SH-SY5Y (cell line): ENCODE measurements around the gene NECTIN1.

Experiments
- GATA2 ChIP-seq: IDR thresholded peaks from 2 replicates; pipeline ENCODE4 v1.6.1; 2011; ENCODE audit warnings: mild to moderate bottlenecking, low read depth, low read length
- GATA3 ChIP-seq: IDR thresholded peaks from 2 replicates; pipeline ENCODE4 v1.6.1; 2011; ENCODE audit warnings: low read depth, mild to moderate bottlenecking, low read length, moderate library complexity

NECTIN1 gene, protein sequence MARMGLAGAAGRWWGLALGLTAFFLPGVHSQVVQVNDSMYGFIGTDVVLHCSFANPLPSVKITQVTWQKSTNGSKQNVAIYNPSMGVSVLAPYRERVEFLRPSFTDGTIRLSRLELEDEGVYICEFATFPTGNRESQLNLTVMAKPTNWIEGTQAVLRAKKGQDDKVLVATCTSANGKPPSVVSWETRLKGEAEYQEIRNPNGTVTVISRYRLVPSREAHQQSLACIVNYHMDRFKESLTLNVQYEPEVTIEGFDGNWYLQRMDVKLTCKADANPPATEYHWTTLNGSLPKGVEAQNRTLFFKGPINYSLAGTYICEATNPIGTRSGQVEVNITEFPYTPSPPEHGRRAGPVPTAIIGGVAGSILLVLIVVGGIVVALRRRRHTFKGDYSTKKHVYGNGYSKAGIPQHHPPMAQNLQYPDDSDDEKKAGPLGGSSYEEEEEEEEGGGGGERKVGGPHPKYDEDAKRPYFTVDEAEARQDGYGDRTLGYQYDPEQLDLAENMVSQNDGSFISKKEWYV

DNA sequence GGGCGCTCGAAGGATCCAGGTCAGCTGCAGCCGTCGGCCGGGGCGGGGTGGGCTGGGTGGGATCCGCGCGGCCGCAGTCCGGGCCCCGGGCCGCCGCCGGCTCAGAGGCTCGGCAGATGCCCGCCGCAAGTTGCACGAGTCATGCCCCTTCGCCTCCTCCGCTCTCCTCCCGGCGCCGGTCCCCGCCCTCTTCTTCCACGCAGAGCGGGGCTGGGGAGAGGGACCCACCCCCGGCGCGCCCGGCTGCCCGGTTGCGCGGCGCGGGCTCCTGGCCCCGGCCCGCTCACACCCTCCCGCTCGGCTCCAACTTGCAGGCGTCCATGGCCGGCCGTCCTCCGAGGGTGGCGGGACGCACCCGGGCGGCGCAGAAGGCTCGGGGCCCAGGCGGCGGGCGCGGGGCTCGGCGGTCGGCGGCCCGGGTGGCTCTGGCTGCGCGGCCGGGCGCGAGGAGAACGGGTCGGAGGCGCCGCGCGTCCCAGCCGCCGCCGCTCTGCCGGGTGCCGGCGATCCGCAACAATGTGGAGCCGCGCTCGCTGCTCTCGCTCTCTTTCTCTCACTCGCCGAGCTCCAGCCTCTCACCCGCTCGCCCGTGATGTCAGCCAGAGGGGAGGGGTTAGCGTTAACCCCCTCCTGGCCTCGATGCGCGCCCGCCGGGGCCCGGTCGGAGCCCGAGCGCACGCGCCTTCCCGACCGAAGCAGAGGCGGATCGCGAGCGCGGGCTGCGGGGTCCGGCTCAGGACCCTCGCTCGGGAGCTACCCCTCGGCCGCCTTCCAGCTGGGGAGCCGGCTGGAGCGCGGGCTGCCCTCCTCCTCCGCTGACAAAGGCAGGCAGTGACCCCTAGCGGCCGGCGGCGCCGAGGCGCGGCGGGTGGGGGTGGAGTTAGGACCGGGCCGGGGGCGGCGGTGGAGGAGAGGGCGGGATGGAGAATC lies at the start of gene NECTIN1:
NECTIN1 (minus strand) TSS at position 550 of the 930 bp plus-strand sequence. CDS start 647 bp downstream, outside the sequence.
- TF ChIP-seq GATA2 (no peak), GATA3 (no peak)

DNA sequence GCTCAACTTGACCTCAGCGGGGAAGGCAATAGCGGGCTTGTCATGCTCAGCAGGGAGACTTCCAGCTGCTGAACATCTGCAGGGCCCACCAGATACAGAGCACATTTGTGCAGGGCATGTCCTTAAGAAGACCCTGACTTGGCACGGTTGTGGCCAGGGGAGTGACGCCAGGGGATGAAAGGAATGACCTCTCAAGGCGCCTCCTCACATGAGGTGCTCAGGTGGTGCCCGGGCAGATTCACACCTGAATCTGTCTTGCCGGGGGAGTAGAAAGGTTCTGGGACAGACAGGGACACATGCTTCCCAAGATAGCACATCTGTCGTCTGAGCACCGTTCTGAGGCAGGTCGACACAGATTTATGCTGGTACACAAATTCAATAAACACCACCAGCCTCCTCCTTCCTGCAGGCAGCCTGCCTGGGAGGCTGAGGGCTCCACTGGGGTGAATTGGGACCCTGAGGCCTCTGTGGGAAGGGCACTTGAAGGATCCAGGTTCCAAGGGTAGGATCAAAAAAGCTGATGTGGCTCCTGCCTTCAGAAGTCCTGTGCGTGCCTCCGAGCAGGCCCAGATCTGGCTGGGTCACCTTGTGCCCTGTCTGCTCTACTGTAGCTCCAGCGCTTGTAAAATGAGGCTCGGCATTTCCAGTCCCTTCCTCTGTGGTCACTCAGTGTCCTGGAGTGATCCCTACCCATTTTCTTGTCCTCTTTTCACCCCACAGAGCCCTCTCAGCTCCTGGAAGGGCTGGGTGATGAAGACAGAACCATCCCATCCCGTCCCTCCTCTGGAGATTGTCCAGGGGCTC lies 49.6 kb upstream of the NECTIN1 start:
- TF ChIP-seq GATA2 = no peak

DNA sequence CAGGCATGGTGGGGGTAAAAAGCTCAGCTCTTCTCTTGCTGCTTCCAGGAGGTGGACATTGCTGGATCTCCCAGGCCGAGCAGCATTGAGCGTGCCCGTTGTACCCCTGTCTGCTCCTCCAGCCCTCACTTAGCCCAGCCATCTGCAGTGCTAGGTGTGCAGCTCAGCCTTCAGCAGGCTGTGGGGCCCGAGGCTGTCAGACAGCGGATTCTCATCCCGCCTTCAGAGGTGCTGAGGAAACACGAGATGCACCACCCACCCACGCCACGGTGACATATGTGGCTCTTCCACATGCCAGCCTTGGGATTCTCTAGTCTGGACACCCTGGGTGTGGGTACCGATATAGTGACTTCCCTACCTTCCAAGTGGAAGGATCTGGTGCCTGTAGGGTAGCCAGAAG lies 48.9 kb upstream of the NECTIN1 start:
- TF ChIP-seq GATA2 (no peak), GATA3 (no peak)

DNA sequence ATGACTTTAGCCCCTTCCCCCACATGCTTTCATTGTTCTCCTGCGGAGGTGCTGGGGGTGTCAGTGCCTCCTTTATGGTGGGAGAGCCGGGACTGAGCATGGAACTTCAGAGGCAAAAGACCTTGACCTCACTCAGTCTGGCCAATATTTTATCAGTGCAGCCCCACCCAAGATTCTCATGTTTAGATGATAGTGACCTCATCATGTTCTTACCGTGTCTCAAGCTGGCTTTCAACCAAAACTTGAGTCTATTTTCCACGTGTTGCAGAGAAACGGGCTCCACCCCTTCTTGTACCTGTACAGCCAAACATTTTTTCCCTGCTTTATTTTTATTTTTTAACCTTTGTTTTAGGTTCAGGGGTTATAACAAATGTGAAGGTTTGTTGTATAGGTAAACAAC lies 47.7 kb upstream of the NECTIN1 start:
- TF ChIP-seq GATA2 (no peak), GATA3 (no peak)

DNA sequence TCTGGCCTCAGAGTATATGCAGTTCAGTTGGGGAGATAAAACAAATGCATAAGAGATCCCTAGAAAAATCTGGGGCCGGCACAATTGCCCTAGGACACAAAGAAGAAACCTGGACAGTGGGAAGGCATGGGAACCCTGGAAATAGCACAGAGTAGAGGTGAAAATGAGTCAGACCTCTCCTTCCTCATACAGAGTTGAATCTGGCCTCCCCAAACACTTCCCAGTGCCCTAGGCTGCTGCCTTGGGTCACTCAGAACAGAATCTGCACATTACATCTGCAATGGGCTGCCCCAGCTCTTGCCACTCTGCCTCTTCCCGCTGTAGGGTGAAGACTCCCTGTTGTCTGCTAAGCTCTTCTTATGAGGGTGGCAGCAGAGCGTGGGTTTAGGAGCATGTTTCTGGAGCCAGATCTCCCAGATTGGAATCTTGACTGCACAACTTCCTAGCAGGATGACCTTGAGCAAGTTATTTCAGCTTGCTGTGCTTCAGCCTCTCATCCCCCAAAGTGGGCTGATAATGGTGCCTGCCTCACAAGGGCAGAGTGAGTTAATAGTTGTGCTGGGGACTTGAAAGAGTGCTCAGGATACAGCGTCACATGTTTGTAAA lies 47.1 kb upstream of the NECTIN1 start:
- TF ChIP-seq GATA2 = peak; percentile 52; the same call in 1 of the 2 replicates
- TF ChIP-seq GATA3 = no peak

DNA sequence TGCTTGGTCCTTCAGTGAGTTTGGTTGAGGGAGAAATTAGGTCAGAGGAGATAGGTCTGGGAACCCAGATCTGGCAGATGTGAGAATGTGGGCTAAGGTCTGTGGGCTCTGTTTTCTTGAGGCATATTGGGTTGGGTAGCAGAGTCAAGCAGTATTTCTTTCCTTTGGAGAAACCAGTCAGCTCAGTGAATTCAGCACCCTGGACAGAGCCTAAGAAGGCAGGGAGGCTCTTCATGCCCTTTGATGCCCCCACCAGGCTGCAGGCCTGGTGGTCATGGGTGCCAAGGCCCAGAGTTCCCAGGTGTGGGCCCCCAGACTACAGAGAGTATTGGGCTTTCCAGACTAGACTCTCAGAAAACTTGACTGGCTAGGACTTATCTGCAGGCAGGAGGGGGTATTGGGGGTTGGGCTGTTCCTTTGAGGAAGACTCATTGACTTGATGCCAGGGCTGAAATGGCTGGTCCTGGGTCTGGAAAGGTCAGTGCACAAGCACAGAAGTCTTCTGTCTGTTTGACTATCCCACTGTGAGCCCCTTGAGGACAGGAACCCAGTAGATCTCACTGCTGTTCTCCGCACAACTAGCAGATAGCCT lies 45.3 kb upstream of the NECTIN1 start:
- TF ChIP-seq GATA2 (no peak), GATA3 (no peak)

DNA sequence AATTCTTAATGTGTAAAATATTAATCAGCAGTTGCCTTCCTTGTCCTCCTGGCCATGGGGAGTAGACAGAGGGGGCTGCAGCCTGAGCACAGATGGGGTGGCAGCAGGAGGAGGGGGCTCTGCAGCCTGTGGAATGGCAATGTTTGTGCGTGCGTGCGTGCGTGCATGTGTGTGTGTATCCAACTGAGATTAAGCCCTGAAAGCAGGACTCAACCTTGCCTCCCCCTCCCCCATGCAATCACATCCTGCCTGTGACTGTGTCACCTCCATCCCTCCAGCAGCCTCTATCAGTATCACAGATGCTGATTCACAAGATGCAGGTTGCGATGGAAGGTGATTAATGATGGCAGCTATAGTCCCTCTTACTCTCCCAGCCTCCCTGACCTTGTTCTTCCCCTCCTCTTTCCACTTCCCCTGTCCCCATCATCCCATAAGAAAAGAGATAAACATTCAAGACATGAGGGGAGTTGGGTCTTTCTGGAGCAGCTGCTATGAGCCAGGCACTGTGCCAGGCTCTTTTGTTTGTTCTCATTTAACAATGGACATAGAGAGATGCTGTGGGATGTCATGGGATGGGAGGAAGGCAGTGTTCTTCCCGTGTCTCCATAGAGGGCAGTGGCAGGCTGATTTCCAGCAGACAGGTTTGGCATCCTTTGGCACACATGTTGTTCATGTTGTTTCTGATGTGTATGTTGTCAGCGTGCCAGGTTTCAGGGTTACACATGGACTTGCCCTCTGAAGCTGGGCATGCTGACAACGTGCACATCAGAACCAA lies 43.8 kb upstream of the NECTIN1 start:
- TF ChIP-seq GATA2 (peak; percentile 24; the same call in 1 of the 2 replicates), GATA3 (no peak)

DNA sequence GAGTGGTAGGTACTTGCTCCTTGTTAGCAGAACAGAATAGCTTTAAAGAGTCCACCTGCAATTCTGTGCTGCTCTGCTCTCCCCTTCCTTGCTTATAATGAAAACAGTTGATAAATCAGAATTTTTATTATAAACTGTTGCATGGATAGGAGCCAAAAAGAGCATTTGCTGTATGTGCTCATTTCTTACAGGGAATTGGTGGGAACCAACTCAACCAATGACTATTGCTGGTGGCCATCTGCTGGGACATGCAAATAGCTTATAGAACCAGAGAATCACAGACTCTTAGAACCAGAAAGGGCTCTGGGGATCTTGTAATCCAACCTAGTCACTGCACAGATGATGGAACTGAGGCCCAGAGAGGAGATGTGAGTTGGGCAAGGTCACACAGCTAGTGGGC lies 43.1 kb upstream of the NECTIN1 start:
- TF ChIP-seq GATA2 = no peak
- TF ChIP-seq GATA3 = no peak

DNA sequence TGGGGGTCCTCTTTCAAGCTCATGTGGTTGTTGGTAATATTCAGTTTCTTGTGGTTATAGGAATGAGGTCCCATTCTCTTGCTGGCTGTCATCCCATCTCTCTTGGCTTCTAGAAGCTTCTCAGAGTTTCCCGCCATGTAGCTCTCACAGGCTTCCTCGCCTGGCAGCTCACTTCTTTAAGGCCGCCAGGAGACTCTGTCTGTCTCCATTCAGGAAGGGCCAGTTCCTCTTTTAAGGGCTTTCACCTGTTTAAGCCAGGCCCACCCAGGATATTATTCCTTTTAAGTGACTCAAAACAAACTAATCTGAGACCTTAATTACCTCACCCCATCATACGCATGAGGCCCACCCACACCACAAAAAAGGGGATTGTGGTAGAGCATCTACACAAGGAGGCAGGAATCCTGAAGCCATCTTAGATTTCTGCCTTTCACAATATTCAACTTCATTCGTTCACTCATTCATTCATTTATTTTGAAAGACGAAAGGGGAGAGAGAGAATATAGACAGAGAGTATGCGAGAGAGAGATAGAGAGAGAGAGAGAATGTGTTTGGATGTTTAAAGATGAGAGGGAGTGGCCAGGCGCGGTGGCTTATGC lies 42.3 kb upstream of the NECTIN1 start:
- TF ChIP-seq GATA2 (no peak), GATA3 (no peak)

DNA sequence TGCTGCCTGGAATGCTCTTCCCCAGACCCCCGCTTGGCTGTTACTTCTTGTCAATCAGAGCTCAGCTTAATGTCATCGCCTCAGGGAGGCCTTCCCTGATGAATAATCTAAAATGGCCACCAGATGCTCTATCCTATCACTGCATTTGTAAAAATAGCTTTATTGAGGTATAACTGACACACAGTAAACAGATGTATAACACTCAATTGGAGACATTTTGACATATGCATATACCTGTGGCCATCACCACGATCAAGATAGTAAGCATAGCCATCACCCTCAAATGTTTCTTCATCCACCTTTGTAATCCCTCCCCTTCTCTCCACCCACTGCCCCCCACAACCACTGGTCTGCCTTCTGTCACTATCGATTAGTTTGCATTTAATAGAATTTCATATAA lies 36.6 kb upstream of the NECTIN1 start:
- TF ChIP-seq GATA2 (peak; percentile 22; the same call in 1 of the 2 replicates), GATA3 (no peak)

DNA sequence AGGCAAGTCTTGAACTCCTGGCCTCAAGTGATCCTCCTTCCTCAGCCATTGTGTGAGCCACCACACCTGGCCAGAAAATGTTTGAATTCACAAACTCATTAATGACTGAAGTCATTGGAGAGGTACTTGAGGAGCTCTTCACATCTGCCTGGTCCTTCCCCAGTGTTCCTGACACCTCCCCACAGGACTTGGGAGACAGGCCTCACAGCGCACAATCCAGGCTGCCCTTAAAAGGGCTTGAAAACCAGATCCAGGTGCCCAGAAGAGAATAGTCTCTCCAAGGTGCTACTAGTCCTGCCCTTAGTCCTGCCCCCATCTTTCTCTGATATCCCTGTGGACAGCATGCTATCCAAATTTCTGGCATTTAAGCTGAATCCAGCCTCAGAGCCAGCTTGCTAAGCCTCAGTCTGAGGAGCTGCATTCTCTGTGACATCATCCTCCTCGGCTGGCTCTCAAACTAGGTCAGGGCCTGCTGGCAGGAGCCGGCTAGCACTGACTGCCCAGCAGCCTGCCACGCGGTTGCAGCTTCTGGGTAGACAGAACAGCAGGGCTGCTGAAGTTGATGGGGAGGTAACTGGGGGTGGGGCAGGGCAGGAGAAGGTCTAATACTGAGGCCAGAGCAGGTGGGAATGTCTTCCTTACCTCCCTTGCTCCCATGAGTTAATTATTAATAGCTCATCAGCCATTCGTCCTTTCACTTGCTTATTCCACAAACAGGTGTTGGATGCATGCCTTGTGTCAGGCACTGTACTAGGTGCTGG lies 35.3 kb upstream of the NECTIN1 start:
- TF ChIP-seq GATA3 (no peak), GATA2 (no peak)
